Mammary epithelial cell (primary cell): ENCODE results near the gene ZNF385B.

Experiments used
- EZH2 ChIP-seq: IDR thresholded peaks from 2 replicates; pipeline ENCODE4 v1.6.1; 2012; ENCODE audit warnings: low read length, inconsistent platforms, borderline replicate concordance
- TF ChIP-seq, protein P1 (sequence below), 2 donors: IDR thresholded peaks in 1 of 2; conservative IDR thresholded peaks in 1 of 2; 2 replicates each; pipeline ENCODE4 v1.5.1; 2011 to 2012; ENCODE audit warnings: inconsistent platforms in 2 of 2, low read length in 2 of 2, mild to moderate bottlenecking in 2 of 2, control low read depth in 1 of 2, low read depth in 1 of 2; ENCODE audit not compliant: insufficient read depth in 1 of 2; ENCODE audit errors: extremely low read depth in 1 of 2

DNA sequence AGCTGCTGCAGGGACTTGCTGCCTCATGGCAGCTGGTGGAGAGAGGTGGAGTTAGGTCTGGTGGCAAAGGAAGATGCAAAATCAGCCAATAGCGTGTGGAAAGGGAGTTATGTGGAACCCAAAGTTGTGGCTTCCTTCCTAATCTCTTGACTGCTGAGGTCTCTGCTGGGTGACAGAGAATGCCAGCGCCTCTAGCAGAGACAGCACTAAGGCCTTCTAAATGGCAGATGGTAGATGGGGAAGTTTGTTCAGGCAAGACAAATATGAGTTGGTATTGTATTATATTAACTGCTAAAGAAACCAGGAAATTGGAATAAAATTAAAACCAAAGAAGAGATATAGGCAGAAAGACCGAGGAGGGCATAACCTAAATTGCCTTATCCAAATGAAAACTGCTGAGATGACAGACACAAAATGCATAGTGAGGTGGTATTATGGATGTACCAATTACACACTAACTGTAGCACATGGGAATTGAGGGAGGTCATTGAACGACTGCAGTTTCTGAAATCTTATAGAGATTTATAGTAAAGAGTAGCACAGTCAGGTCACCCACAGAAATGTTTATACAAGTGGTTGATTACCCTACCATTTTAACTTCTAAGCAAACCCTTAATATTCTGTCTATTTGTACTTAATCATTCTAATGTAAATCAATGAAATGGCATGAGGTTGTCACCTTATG, 350.2 kb downstream of the ZNF385B start:
- TF ChIP-seq, protein P1, sequence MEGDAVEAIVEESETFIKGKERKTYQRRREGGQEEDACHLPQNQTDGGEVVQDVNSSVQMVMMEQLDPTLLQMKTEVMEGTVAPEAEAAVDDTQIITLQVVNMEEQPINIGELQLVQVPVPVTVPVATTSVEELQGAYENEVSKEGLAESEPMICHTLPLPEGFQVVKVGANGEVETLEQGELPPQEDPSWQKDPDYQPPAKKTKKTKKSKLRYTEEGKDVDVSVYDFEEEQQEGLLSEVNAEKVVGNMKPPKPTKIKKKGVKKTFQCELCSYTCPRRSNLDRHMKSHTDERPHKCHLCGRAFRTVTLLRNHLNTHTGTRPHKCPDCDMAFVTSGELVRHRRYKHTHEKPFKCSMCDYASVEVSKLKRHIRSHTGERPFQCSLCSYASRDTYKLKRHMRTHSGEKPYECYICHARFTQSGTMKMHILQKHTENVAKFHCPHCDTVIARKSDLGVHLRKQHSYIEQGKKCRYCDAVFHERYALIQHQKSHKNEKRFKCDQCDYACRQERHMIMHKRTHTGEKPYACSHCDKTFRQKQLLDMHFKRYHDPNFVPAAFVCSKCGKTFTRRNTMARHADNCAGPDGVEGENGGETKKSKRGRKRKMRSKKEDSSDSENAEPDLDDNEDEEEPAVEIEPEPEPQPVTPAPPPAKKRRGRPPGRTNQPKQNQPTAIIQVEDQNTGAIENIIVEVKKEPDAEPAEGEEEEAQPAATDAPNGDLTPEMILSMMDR (conservative IDR thresholded peaks at IDR 0.05 in 1 of 2, IDR thresholded peaks at IDR 0.05 in 1 of 2; ENCODE audit: extremely low read depth in 1 of 2, insufficient read depth in 1 of 2, low read depth in 1 of 2, low read length in 2 of 2) = no peak
- no peak for TF ChIP-seq EZH2
